Stimulated activated CD8-positive, alpha-beta memory T cell treated with anti-CD3 and anti-CD28 coated beads, Interleukin-15, amount 100 ng/mL, for 24 hours (primary cell): ENCODE results near the gene FBXL13.
"Not testable (repeated sequence)": the region's sequence is repeated elsewhere in the genome, so short reads cannot be mapped to it uniquely, and the experiment has no call there.

ENCODE experiments used
- DNase-seq: peaks from one replicate; pipeline ENCODE4 v3.0.0-alpha.2; 2020; ENCODE audit warnings: low read depth

FBXL13 gene

DNA sequence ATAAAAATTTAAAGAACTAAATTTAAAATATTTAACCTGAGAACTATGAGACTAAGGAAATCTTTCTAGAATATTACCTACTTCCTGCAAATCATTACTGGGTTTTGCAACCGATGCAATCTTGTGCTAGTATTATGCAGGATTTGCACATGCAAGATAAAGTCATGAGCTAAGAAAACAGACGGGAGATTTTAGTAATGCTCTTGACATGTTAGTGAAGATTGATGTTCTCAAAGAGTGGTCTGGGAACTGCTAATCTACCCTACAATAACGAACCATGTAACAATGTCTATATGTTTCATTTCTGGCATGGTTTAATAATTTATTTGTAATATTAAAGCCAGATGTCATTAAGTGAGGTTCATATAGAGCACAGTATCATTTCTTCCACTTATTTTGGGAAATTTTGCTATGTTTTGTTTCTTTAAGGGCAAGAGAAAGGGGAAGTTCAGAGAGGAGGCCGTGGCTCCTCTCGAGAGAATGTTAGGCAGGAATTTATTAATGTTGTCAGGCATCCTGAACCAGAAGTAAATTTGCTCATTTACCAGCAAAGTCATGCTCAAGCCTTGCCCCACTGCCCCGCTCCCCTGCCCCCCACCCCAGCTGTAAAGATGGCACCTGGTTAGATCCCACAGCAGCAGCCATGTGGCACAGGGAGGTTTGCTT is 139.0 kb downstream of the FBXL13 start:
- DNase-seq = no peak

- no peak for DNase-seq
Measured at GRCh38 chr7:102934701-102935100, 139.9 kb downstream of the FBXL13 start.

DNA sequence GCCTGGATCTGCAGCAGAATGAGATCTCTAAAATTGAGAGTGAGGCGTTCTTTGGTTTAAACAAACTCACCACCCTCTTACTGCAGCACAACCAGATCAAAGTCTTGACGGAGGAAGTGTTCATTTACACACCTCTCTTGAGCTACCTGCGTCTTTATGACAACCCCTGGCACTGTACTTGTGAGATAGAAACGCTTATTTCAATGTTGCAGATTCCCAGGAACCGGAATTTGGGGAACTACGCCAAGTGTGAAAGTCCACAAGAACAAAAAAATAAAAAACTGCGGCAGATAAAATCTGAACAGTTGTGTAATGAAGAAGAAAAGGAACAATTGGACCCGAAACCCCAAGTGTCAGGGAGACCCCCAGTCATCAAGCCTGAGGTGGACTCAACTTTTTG is 140.4 kb downstream of the FBXL13 start:
- no peak for DNase-seq

GRCh38 chr7:102933763-102934162 is 140.8 kb downstream of the FBXL13 start:
- no peak for DNase-seq

GRCh38 chr7:102931757-102932156 is 142.8 kb downstream of the FBXL13 start:
- DNase-seq = no peak

DNA sequence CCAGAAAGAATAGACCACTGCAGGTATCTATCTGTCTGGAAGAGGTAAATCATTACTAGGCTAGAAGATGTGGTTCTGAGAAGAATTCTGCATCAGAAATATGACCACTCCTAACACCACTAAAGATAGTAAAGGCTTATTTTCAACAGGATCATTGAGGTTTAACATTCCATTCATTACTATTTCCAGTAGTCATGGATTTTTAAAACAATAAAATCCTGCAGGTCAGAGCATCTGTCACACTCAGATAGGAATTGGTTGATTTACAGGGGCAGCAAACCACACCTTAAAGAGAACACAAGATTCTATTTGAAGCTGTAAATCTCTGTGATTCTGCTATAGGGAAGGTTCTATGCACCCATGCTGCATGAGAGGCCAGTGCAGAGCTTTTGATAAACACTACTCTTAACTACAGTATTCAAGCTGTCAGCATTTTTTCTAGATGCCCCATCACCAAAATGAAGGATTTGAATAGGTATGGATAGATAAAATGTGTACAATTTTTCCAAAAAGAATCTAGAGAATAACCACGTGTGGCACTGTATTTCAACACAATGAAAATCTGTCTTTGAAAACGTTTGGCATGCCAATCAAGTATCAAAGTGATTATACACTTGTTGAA is 147.2 kb downstream of the FBXL13 start:
- DNase-seq = no peak

DNA sequence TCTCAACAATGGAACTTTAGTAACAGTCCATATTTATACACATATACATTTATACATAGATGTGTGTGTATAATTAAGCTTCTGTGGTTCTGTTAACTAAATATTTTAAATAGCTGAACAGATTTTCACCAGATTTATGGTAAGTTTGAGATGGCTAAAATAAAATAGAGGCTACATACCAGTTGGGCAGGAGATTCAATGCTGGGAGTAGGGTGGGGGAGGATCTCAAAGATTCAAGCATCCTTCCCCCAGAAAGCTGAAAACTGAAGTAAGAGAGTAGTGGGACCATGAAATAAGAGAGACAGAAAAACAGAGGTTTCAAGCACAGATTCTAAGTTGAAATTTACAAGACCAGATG is 147.8 kb downstream of the FBXL13 start:
- no peak for DNase-seq

DNA sequence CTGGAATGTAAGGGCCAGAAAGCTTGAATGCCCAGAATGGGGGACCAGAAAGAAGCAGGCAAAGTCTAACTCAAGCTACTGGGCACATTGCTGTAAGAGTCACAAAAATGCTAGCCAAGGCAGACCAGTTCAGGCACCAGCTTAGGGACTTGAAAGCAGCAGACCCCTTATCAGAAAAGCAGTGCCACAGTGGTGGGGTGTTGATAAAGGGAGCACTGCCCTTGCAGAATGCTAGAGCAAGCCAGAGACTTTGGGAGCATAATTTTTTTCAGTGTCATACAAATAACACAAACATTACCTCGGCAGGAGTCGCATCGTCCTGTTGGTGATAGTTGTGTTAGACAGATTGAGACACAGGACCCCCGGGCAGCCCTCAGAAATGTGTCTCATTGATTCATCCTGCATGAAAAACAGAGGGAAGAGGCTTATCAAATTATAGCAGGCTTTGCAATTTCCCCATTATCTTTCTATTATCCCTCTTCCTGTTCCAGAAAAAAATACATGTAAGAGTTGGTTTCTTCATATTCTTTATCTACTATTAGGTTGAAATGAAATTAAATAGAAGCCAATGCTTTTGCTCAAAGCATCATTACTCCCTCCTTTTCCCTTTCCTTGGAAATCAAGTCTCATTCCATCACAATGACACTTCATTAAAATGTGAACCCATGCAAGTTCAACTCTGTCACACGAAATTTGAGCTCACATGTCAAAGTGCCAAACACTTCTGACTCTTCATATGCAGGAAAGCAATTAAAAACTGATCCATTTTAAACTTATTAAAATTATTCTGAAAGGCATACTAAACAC is 148.4 kb downstream of the FBXL13 start:
- no peak for DNase-seq

DNA sequence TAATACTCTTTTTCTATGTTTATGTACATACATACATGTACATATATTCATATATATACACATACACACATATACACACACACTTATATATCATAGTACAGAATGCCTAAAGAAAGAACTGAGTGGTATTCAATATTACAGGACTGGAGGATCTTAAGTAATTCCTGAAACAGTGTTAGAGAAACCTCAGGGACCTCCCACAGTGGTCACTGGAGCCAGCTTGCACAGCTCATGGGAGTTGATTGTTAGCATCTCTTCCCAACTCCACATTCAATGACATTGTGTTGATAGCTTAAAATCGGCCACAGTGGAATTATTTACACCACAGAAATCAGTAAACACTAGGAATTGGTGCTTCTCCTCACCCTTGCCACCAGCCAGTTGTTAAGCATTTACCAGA is 155.8 kb downstream of the FBXL13 start:
- DNase-seq = no peak

- DNase-seq = no peak
Measured at GRCh38 chr7:102917436-102918353, 156.9 kb downstream of the FBXL13 start.

DNA sequence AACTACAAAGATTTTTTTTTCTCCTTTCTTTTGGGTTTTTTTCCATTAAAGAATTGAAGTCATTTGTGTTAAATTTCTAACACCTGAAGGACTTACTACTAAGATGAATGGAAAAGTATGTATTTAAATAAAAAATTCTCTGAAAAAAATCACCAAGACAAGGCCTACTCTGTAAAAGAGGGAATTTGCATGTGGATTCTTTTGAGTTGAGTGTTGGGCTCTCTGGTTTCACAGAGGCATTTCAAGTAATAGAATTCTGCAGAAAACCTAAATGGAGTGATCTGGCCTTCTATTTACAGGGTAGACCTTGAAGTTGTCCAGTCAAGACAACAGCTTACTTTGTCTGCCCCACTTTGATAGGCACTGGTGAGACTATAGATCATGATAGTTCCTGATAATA is 157.7 kb downstream of the FBXL13 start:
- no peak for DNase-seq

GRCh38 chr7:102916426-102916825 is 158.2 kb downstream of the FBXL13 start:
- DNase-seq = no peak

DNA sequence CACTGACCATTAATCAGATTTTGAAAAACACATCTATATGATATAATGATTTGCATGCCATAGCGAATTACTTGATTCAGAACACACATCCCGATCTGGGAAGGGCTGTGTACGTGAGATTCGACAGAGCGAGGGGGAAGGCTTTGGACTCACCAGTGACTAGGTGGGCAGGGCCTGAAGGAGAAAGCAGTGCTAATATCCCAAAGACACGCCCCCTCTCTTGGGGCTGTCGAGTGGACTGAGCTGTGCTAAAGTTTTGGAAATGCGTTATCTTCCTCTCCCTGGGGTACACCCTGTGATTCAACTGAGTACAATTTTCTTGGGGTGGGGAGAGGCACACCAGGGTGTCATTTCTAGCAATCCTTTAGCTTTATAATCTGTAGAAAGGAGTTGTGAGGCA is 160.0 kb downstream of the FBXL13 start:
- DNase-seq = no peak

GRCh38 chr7:102913826-102914225 is 160.8 kb downstream of the FBXL13 start:
- no peak for DNase-seq

DNA sequence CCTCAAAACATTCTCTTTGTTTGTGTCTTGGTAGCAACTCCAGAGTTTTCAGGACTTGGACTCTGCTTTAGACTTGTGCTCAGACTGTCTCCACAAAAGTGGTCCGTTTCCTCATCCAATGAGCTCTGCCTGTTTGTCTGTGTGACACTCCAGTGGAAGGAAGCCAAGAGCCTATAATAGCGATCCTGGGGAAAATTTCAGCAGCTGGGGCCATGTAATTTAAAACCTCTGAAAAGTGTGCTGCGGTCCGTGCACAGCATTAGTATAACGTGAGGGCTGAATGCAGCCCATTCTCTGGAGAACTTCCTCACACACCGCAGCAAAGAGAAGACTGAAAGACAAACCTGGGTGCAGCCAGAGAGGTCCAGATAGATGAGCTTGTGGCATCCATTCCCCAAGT is 161.9 kb downstream of the FBXL13 start, which contains the start of gene LRRC17:
LRRC17 (plus strand) TSS at position 259 of the 400 bp plus-strand sequence. CDS start 20,914 bp downstream, outside the sequence.
- no peak for DNase-seq

DNA sequence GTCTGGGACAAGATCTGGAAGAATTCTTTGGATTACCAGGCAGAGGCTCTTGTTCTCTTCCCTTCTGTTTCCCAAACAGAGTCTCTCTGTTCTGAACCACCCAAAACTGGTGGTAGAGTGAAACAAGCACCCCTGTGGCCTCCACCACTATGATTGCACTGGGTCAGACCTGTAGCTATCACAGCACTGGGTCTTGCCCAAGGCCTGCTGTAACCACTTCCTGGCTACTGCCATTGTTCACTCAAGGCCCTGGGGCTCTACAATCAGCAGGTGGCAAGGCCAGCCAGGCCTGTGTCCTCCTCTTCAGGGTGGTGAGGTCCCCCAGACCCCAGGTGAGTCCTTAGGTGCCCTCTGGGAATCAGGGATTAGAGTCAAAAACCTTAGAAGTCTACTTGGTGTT is 165.9 kb downstream of the FBXL13 start:
- no peak for DNase-seq

GRCh38 chr7:102903576-102903975 is 171.0 kb downstream of the FBXL13 start:
- DNase-seq = not testable (repeated sequence)

DNA sequence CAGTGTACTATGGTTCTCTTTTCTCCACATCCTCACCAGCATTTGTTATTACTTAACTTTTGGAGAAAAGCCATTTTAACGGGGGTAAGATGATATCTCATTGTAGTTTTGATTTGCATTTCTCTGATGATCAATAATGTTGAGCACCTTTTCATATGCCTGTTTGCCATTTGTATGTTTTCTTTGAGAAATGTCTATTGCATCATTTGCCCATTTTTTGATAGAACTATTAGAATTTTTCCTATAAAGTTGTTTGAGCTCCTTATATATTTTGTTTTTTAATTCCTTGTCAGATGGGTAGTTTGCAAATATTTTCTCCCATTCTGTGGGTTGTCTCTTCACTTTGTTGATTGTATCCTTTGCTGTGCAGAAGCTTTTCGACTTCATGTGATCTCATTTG is 172.5 kb downstream of the FBXL13 start:
- DNase-seq = not testable (repeated sequence)

- no peak for DNase-seq
Measured at GRCh38 chr7:102898532-102898859, 176.1 kb downstream of the FBXL13 start.

DNA sequence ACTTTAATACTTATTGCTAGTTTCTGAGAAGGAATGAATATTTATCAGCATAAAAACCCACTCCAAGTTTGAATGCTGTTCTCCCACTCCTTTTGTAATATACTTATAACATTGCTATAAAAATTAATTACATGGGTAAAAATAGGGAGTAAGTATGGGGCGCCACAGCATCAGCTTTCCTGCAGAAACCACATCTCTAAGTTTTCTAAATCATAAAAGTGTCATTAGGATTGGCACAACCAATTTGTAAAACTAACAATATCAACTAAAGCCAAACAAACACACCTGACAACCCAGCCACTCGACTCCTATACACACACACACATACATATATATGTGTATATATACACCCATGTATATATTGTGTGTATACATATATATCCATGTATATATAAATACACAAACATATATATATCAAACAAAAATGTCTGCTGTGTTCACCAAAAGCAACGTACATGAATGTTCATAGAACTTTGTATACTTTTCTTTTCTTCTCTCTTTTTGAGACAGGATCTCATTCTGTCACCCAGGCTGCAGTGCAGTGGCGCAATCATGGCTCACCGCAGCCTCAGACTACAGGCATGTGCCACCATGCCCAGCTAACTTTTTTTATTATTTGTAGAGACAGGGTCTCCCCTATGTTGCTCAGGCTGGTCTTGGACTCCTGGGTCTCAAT is 176.6 kb downstream of the FBXL13 start:
- DNase-seq = no peak

DNA sequence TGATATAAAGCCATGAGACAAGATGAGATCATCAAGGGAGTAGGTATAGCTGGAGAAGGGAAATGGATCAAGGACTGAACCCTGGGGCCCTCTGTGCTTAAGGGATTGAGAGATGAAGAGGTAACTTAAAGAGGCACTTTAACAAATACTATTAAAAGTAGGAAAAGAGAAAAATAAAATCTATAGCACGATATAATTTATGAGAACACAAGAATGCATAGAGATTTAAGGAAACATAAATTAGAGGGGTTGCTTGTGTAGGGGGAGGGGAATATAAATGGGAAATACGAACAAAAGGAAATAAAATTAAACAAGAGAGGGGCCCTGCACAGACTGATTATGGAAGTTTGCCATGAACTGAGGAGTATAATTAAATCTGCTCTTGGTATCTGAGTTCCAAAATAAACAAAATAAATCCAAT is 177.4 kb downstream of the FBXL13 start:
- DNase-seq = no peak

DNA sequence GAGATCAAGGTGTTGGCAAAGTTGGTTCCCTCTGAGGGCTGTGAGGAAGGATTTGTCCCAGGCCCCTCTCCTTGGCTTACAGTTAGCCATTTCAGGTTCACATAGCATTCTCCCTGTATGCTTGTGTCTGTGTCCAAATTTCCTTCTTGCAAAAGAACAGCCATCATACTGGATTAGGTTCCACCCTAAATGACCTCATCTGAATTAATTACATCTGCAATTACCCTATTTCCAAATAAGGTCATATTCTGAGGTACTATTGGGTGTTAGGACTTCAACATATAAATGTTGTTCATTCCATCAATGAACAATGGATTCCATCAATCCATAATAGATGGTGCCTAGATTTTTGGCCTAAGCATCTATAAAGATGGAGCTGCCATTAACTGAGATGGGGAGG is 178.0 kb downstream of the FBXL13 start:
- no peak for DNase-seq
